Glomerular visceral epithelial cell (primary cell): ENCODE results near the gene NR1D1.
"Not testable (repeated sequence)": the region's sequence is repeated elsewhere in the genome, so short reads cannot be mapped to it uniquely, and the experiment has no call there.

ENCODE experiments used
- DNase-seq: peaks from one replicate; pipeline ENCODE4 v3.0.0-alpha.2; 2016; ENCODE audit errors: extremely low spot score

NR1D1 gene

GRCh38 chr17:40100419-40100668 lies at the start of gene NR1D1:
Gene NR1D1 (minus strand): TSS chr17:40100589. CDS start chr17:40100094, 495 bp downstream.
- no peak for DNase-seq

- no peak for DNase-seq
These were observed 48.1 kb upstream of the NR1D1 start for GRCh38 chr17:40148527-40148926.

GRCh38 chr17:40145476-40145875 lies 45.1 kb upstream of the NR1D1 start:
- DNase-seq = no peak

- DNase-seq = not testable (repeated sequence)
These were observed 42.8 kb upstream of the NR1D1 start for GRCh38 chr17:40143166-40143565.

GRCh38 chr17:40139566-40140058 lies 39.2 kb upstream of the NR1D1 start:
- DNase-seq = no peak

GRCh38 chr17:40135817-40136216 lies 35.4 kb upstream of the NR1D1 start:
- no peak for DNase-seq

- no peak for DNase-seq
These were observed 33.8 kb upstream of the NR1D1 start for GRCh38 chr17:40134184-40134583.

- no peak for DNase-seq
These were observed 30.1 kb upstream of the NR1D1 start for GRCh38 chr17:40130352-40131042.

GRCh38 chr17:40129498-40129897 lies 29.1 kb upstream of the NR1D1 start:
- DNase-seq = no peak

- DNase-seq = no peak
These were observed 24.1 kb upstream of the NR1D1 start for GRCh38 chr17:40124279-40125141.

- DNase-seq = no peak
These were observed 23.4 kb upstream of the NR1D1 start for GRCh38 chr17:40123811-40124114.

- peak; percentile 45 for DNase-seq
These were observed 22.8 kb upstream of the NR1D1 start for GRCh38 chr17:40122999-40123810.

- DNase-seq = peak; percentile 64
These were observed 22.0 kb upstream of the NR1D1 start for GRCh38 chr17:40122136-40122998.

GRCh38 chr17:40121181-40122135 lies 21.1 kb upstream of the NR1D1 start, which contains the start of gene MSL1:
Gene MSL1 (plus strand): TSS chr17:40121971. CDS start chr17:40122613, 642 bp downstream.
- DNase-seq = peak; percentile 83

- DNase-seq = no peak
These were observed 14.7 kb upstream of the NR1D1 start for GRCh38 chr17:40115101-40115436.

- peak; percentile 62 for DNase-seq
These were observed 13.5 kb upstream of the NR1D1 start for GRCh38 chr17:40113907-40114245.

- peak; percentile 94 for DNase-seq
These were observed 12.9 kb upstream of the NR1D1 start for GRCh38 chr17:40113110-40113906.

GRCh38 chr17:40112718-40113109 lies 12.3 kb upstream of the NR1D1 start:
- no peak for DNase-seq

- DNase-seq = no peak
These were observed 11.9 kb upstream of the NR1D1 start for GRCh38 chr17:40112191-40112711.
